Measurements from ENCODE around the gene KRT77.
"Not testable (repeated sequence)": the region's sequence is repeated elsewhere in the genome, so short reads cannot be mapped to it uniquely, and the experiment has no call there.

Gene KRT77

GRCh38 chr12:52703424-52703823 lies at the start of gene KRT77:
KRT77 (minus strand) TSS chr12:52703524; CDS start chr12:52703434, 90 bp downstream.
- DNase-seq, result no peak

- DNase-seq, result no peak
Observed at GRCh38 chr12:52752516-52752915, 49.2 kb upstream of the KRT77 start.

GRCh38 chr12:52751795-52752194 lies 48.5 kb upstream of the KRT77 start:
- DNase-seq, result no peak

GRCh38 chr12:52750532-52750931 lies 47.2 kb upstream of the KRT77 start:
- DNase-seq, result not testable (repeated sequence)

- no peak for DNase-seq
Observed at GRCh38 chr12:52749827-52750226, 46.5 kb upstream of the KRT77 start.

DNA sequence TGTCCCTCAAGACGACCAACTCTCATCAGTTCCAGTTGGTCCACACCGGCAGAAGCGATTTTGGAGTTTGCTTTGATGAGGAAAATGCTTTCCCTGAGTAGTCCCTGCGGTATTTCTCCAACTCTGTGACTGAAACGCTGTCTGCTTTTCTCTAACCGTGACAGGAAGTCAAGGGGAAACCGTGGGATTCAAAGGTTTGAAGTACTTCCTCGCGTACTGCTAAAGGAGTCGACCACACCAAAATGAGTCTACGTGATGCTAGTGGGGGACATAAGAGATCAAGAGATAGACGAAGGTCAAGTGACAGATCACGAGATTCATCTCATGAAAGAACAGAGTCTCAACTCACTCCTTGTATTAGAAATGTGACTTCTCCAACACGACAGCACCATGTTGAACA lies 45.3 kb upstream of the KRT77 start:
- DNase-seq, result no peak

DNA sequence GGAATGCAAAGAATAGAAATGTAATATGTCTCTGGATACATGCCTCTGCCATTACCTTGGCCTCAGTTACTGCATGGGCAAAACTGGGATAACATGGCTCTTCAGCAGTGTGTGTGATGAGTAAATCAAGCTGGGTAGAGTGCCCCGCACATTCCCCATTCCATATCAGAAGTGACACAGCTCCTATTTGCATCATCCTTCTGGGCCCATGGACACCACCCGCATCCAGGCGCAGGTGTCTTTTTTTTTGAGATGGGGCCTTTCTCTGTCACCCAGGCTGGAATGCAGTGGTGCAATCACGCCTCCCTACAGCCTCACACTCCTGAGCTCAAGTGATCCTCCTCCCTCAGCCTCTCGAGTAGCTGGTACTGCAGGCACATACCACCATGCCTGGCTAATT lies 42.2 kb upstream of the KRT77 start:
- no peak for DNase-seq

- no peak for DNase-seq
Observed at GRCh38 chr12:52744493-52745156, 41.3 kb upstream of the KRT77 start.

GRCh38 chr12:52742822-52743457 lies 39.6 kb upstream of the KRT77 start:
- DNase-seq, result no peak

- no peak for DNase-seq
Observed at GRCh38 chr12:52742196-52742580, 38.9 kb upstream of the KRT77 start.

DNA sequence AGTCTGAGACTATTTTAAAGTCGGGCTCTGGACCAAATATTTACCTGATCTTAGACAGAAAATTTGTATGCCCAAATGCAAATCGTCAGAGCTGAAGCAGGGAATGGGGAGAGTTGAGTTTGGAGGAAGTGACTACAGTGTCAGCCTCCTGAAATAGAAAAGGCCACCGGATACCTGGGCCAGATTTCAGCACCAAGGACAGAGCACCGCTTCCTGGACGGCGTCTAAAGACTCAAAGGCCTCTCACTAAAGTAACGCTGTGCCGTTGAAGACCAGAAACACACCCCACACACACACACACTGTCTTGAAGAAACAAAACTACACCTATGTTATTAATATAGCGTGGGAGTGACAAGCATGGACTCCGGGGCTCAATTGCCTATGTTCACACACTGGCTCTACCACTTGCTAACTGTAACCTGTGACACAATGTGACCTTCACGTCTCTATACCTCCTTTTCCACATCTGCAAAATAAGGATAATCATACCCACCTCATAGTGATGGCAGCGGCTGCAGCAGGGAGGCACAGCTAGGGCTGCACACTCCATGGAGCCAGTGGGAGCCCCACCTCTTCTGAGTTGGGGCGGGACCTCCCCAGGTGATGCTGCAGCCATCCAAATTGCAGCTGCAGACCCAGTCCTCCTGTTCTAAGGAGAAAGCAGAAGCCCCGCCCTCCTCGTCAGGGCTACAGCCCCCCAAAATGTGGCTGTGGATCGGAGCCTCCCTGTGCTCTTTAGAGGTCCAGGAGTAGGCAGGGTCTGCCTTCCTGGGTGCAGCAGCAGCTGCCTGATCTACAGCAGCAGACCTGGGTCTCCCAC lies 38.3 kb upstream of the KRT77 start:
- DNase-seq, result peak; percentile 7 to 37

DNA sequence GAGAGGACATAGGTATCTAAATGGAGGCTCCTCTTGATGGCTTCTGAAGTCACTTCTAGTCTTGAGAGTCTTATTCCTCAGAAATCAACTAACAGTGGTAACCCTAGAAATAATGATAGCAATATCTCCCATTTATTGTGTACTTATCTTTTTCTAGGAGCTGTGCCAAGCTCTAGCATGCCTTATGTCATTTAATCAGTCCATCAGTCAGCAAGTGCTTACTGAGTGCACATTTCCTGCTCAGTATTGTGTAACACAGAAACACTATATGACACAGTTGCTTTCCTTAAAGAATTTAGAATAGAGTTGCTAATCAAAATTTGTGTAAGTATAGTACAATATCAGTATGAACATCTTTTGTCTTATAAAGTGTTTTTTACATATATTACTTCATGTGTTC lies 37.3 kb upstream of the KRT77 start:
- DNase-seq, result no peak

DNA sequence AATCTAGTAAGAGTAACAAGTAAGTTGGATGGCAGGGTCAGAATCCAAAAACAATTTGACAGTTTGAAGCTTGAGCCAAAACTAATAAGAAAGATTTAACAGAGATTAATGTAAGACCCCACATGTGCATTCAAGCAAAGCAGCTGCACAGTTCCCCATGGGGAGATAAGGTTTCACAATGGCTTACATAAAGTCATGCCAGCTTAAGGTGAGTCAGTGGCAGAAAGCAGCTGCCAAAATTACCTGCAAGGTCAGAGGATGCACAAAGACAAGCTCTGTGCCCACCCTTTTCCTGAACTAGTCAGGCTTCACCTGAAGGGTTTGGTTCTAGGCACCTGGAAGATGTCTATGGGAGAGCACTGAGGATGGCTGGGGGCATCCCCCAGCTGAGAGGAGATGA lies 36.6 kb upstream of the KRT77 start:
- DNase-seq, result no peak

DNA sequence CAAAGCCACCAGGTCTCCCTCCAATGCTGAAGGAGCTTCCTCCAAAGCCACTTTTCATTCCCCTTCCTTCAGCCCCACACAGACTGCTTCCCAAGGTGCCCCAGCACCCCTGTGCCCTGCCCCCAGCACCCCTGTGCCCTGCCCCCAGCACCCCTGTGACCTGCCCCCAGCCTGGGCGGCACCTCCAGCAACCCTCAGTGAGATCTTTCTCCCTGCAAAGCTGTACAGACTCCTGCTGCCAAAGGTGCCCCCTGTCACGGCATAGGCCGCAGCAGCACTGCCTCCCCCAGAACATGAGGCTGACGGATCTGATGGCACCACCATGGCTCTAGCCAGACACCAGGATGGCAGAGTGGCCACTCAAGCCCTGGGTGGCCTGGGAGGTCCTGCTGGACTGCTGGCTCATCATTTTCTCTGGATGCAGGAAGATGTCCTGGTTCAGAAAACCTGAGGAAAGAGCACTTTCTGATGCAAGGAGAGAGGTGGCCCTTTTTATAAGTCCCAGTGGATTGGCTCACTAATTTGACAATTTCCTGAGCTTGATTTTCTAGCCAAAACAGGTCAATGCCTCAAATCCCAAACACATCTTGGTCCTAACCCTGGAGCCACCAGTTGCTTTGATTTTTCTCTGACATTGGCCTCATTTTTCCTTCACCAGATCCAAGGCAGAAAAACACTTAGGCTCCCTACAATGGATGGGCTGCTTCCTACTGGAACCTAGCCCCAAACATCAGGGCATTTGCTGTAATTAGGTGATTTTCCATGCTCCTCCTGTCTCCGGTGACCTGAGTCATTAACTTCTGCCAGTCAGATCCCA lies 32.7 kb upstream of the KRT77 start:
- no peak for DNase-seq

- DNase-seq, result no peak
Observed at GRCh38 chr12:52735106-52735505, 31.8 kb upstream of the KRT77 start.

DNA sequence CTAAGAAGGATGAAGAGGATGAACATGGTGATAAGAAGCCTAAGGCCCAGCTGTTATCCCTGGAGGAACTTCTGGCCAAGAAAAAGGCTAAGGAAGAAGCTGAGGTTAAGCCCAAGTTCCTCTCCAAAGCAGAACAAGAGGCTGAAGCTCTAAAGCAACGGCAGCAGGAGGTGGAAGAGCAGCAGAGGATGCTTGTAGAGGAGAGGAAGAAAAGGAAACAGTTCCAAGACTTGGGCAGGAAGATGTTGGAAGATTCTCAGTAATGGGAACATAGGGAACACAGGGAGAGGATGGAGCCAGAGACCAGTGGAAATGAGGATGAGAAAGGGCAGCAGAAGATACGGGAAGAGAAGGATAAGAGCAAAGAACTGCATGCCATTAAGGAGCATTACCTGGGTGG lies 27.5 kb upstream of the KRT77 start:
- no peak for DNase-seq

- no peak for DNase-seq
Observed at GRCh38 chr12:52730383-52730782, 27.1 kb upstream of the KRT77 start.

DNA sequence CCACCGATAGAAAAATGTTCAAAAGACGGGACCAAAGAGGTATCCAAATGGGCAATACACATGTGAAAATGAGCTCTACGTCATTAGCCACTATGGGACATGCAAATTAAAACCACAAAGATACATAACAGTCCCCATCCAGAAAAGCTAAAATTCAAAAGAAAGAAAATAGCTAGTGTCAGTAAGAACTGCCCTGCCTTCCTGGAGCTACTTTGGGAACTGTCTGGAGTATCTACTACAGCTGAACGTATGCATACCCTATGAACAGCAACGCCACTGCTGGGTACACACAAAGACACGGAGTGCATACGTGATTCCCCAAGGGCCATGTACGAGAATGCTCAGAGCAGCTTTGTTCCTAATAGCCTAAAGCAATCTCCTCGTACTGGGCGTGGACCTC lies 25.8 kb upstream of the KRT77 start:
- no peak for DNase-seq

DNA sequence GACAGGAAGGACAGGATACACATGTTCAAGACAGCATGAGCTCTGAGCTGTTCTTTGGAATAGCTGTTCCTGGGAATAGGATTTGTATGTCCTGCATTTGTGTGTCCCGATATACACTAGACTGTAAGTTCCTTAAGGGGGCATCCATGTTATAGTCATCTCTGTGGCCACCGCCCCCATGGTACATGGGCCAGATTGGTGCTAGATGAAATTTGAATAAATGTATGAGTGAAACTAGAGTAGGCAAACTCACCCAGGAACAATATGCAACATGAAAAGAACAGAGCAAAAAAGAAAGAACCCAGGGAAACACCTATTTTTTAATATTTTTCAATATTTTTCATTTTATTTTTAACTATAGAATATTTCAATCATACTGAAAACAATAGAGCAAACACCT lies 25.1 kb upstream of the KRT77 start:
- no peak for DNase-seq

GRCh38 chr12:52727037-52727436 lies 23.7 kb upstream of the KRT77 start:
- no peak for DNase-seq

DNA sequence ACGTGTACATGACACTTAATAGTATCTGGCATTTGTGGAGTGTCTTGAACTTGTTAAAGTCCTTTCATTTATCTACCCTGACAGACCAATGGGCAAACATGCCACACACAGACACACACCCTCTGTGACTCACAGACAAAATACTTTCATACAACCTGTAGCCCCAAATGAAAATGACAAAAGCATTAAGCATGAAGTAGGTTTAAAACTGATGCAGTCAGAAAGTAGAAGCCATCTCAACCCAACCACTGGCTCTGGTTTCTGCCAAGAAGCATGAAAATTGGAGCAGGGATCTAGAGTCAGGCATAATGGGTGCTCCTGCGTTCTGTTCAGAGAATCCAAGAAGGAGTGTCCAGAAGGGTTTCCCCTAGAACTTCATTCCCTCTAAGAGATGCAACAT lies 23.1 kb upstream of the KRT77 start:
- no peak for DNase-seq

GRCh38 chr12:52724384-52724783 lies 21.1 kb upstream of the KRT77 start:
- DNase-seq, result no peak

GRCh38 chr12:52722680-52723079 lies 19.4 kb upstream of the KRT77 start:
- DNase-seq, result no peak
